B cell (primary cell): ENCODE results near the gene SLC22A25. TPM values are rescaled to one million over a fixed set of nuclear protein-coding genes. Genes with fewer than 3 reads are reported as not detected.

Experiments used
- ATAC-seq: fragments of 200-7000 bp; cut with Tn5 transposase; one replicate; pipeline ENCODE4 v1.10.0; 2021; ENCODE audit warnings: low read depth, mild to moderate bottlenecking, moderate number of reproducible peaks, moderate library complexity
- CTCF ChIA-PET: fragments of 350-600 bp; sonication (Branson Sonifier 250); formaldehyde crosslinking; loops from one replicate; lab custom pipeline; 2021; ENCODE audit warnings: antibody characterized with exemption, inconsistent platforms; lab: Charles Lee
- POLR2A ChIA-PET: fragments of 350-600 bp; sonication (Branson Sonifier 250); formaldehyde crosslinking; loops from one replicate; lab custom pipeline; 2021; ENCODE audit warnings: antibody characterized with exemption; lab: Charles Lee
- DNase-seq: peaks from one replicate; pipeline ENCODE4 v3.0.0; 2013
- H2AFZ ChIP-seq: 2 replicates; pipeline ENCODE4 v1.6.1; 2012; ENCODE audit warnings: mild to moderate bottlenecking, low read depth, low read length; ENCODE audit not compliant: insufficient read depth, poor library complexity, severe bottlenecking
- H3K27ac ChIP-seq, 2 donors: 1 replicate in 1 of 2; 2 replicates in 1 of 2; pipeline ENCODE4 v1.5.1; 2012 to 2013; ENCODE audit warnings: low read length in 2 of 2, mild to moderate bottlenecking in 2 of 2, moderate library complexity in 1 of 2
- H3K27me3 ChIP-seq, 4 experiments: fragments of 200-600 bp in 1 of 4; sonication (generic) in 1 of 4; replicated peaks in 1 of 4; 1 replicate in 2 of 4; 2 replicates in 2 of 4; pipeline versions ENCODE4 v1.6.1 to v1.7.0; 2013 to 2016; ENCODE audit warnings: low read length in 3 of 4, mild to moderate bottlenecking in 2 of 4, mixed read lengths in 1 of 4, moderate library complexity in 1 of 4; ENCODE audit not compliant: insufficient read depth in 4 of 4, control insufficient read depth in 3 of 4; ENCODE audit errors: control extremely low read depth in 1 of 4
- H3K36me3 ChIP-seq, 2 experiments: replicated peaks in 1 of 2; 1 replicate in 1 of 2; 2 replicates in 1 of 2; pipeline versions ENCODE4 v1.6.1 to v1.7.1; 2013; ENCODE audit warnings: low read length in 1 of 2; ENCODE audit not compliant: insufficient read depth in 2 of 2, control insufficient read depth in 1 of 2; ENCODE audit errors: control extremely low read depth in 1 of 2, extremely low read depth in 1 of 2
- H3K4me1 ChIP-seq, 2 donors: fragments of 200-600 bp in 1 of 2; sonication (generic) in 1 of 2; 1 replicate in 1 of 2; 2 replicates in 1 of 2; pipeline versions ENCODE4 v1.5.1 to v1.6.1; 2013 to 2017; ENCODE audit warnings: low read length in 2 of 2; ENCODE audit not compliant: control insufficient read depth in 2 of 2, insufficient read depth in 2 of 2
- H3K4me2 ChIP-seq: replicated peaks from 2 replicates; pipeline ENCODE3; 2012; ENCODE audit warnings: mild to moderate bottlenecking, low read depth, low read length; ENCODE audit not compliant: poor library complexity, severe bottlenecking
- H3K4me3 ChIP-seq, 5 experiments: fragments of 200-600 bp in 1 of 5; sonication (generic) in 1 of 5; 1 replicate in 3 of 5; 2 replicates in 2 of 5; pipeline versions ENCODE4 v1.5.1 to v1.7.0; 2011 to 2016; ENCODE audit warnings: low read length in 4 of 5, mild to moderate bottlenecking in 4 of 5, low read depth in 2 of 5, control low read depth in 1 of 5, moderate library complexity in 1 of 5; ENCODE audit not compliant: insufficient read depth in 1 of 5; ENCODE audit errors: control extremely low read depth in 1 of 5, extremely low read depth in 1 of 5
- H3K79me2 ChIP-seq: fragments of 200-600 bp; sonication (generic); one replicate; pipeline ENCODE4 v1.6.0; 2016; ENCODE audit warnings: low read length; ENCODE audit not compliant: control insufficient read depth, insufficient read depth
- H3K9ac ChIP-seq: fragments of 200-600 bp; sonication (generic); 2 replicates; pipeline ENCODE4 v1.6.1; 2017; ENCODE audit warnings: mild to moderate bottlenecking, low read length, moderate library complexity
- H3K9me3 ChIP-seq, 3 donors: one replicate each; pipeline versions ENCODE4 v1.6.1 to v1.7.1; 2013; ENCODE audit warnings: low read length in 2 of 3; ENCODE audit not compliant: control insufficient read depth in 2 of 3, insufficient read depth in 1 of 3; ENCODE audit errors: control extremely low read depth in 1 of 3
- H4K20me1 ChIP-seq: 2 replicates; pipeline ENCODE4 v1.6.0; 2012; ENCODE audit warnings: mild to moderate bottlenecking, low read length; ENCODE audit not compliant: insufficient read depth, control insufficient read depth, poor library complexity, severe bottlenecking
- H3K27ac Mint-ChIP-seq: one replicate; pipeline ENCODE4 v1.8.0; 2021; ENCODE audit warnings: mixed read lengths
- H3K27me3 Mint-ChIP-seq: one replicate; pipeline ENCODE4 v1.8.0; 2021; ENCODE audit warnings: mixed read lengths
- H3K4me1 Mint-ChIP-seq: one replicate; pipeline ENCODE4 v1.8.0; 2021; ENCODE audit warnings: mixed read lengths
- H3K4me3 Mint-ChIP-seq: one replicate; pipeline ENCODE4 v1.8.0; 2021; ENCODE audit warnings: mixed read lengths
- H3K9me3 Mint-ChIP-seq: one replicate; pipeline ENCODE4 v1.8.0; 2022; ENCODE audit warnings: mixed read lengths; ENCODE audit not compliant: insufficient read depth
- EZH2 ChIP-seq: IDR thresholded peaks from 2 replicates; pipeline ENCODE4 v1.6.1; 2012; ENCODE audit warnings: borderline replicate concordance, low read depth, mild to moderate bottlenecking, moderate library complexity, low read length; ENCODE audit not compliant: insufficient read depth, poor library complexity, severe bottlenecking
- WGBS: methylation state at CpG from one replicate; pipeline ENCODE4 v1.1.5; 2013; ENCODE audit warnings: missing lambda C conversion rate; ENCODE audit not compliant: insufficient coverage; 5-methylcytosine and 5-hydroxymethylcytosine counted together
- intact Hi-C: fragments of 100-400 bp; cut with micrococcal nuclease; formaldehyde crosslinking; loops from one replicate; pipeline ENCODE4 v1.10.0; 2022
- polyA plus RNA-seq: library from polyadenylated mRNA; depleted of rRNA; stranded (reverse); fragments of >200 nt; gene quantifications from 2 replicates; pipeline ENCODE4 v1.2.3, GENCODE V29; 2012
- total RNA-seq, 2 donors: library from RNA; stranded (reverse); fragments of 120-200 nt in 1 of 2; gene quantifications; 1 replicate in 1 of 2; 2 replicates in 1 of 2; pipeline versions ENCODE4 v1.2.3 to v1.2.4, GENCODE V29; 2013 to 2022
- TF ChIP-seq, protein P1 (sequence below): fragments of 200-600 bp; IDR thresholded peaks from one replicate; pipeline ENCODE4 v1.8.0; 2022; ENCODE audit warnings: antibody characterized with exemption, mild to moderate bottlenecking

The SLC22A25 gene
- total and polyA plus RNA-seq, 2 donors (not counting 1 experiment from before 2014, with no cell fraction given) = not detected

DNA sequence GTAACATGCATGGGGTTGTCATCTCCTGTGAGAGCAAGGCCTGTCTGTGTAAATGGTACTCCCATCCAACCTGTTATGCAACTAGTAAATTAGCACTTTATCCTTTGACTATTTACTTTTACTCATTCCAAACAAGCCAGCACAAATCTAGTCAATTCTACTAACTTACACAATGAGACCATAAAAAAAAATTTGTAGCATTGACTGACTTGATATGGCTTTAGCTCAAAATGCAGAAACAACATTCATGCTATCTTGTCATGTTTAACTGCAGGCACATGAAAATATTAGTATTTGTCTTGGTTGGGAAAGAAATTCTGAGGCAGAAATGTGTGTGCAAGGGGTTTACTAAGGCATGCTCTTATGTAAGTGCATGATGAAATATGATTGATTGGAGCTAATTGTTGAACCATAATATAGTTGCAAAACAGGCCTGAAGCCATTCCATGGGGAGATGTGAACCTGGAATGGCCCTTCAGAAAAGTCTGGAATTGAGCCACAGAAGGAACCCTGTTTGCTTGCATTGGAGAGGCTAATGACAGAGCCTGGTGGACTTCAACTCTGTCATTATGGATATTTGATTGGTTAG lies 2.5 kb downstream of the SLC22A25 start:
- Histone ChIP-seq H3K4me3 (no peak overlapping the region), H2AFZ (no peak overlapping the region), H3K79me2 (no peaks in the 10 kb centered on the region), H4K20me1 (no peaks in the 10 kb centered on the region), H3K4me2 (no peak overlapping the region), H3K27ac (no peak overlapping the region), H3K4me1 (no peaks in the 10 kb centered on the region), H3K36me3 (no peaks in the 10 kb centered on the region), H3K9me3 (peaks cover 0 to 5% (median 0%) of the 10 kb centered on the region in 3 donors), H3K9ac (no peak overlapping the region), H3K27me3 (peaks cover 0 to 17% (median 4%) of the 10 kb centered on the region in 4 experiments)
- Mint-ChIP-seq H3K27me3 (peaks cover 46% of the 10 kb centered on the region), H3K4me3 (no peak overlapping the region), H3K4me1 (no peaks in the 10 kb centered on the region), H3K9me3 (peaks cover 3% of the 10 kb centered on the region), H3K27ac (no peak overlapping the region)
- TF ChIP-seq EZH2 = no peak
- TF ChIP-seq, protein P1, sequence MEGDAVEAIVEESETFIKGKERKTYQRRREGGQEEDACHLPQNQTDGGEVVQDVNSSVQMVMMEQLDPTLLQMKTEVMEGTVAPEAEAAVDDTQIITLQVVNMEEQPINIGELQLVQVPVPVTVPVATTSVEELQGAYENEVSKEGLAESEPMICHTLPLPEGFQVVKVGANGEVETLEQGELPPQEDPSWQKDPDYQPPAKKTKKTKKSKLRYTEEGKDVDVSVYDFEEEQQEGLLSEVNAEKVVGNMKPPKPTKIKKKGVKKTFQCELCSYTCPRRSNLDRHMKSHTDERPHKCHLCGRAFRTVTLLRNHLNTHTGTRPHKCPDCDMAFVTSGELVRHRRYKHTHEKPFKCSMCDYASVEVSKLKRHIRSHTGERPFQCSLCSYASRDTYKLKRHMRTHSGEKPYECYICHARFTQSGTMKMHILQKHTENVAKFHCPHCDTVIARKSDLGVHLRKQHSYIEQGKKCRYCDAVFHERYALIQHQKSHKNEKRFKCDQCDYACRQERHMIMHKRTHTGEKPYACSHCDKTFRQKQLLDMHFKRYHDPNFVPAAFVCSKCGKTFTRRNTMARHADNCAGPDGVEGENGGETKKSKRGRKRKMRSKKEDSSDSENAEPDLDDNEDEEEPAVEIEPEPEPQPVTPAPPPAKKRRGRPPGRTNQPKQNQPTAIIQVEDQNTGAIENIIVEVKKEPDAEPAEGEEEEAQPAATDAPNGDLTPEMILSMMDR = no peak
- POLR2A ChIA-PET = no interaction called here
- no peak for DNase-seq
- ATAC-seq = no peak
- intact Hi-C loops = no loop called here
- CTCF ChIA-PET = no interaction called here

DNA sequence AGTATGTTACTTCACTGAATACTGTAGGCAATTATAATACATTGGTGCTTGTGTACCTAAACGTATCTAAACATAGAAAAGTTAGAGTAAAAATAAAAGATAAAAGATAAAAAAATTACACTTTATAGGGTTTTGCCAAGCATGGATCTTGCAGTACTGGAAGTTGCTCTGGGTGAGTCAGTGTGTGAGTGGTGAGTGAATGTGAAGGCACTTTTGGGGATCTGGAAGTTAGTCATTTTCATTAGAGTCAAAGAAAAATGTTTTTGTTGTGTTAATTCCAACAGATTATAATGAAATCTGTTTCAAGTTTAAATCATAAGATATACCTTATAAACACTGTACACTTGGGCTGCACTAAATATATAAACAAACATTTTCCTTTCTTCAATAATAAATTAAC lies 3.3 kb downstream of the SLC22A25 start:
- H3K4me3 ChIP-seq = no peak overlapping the region
- DNase-seq (no peak), ATAC-seq (no peak)
- peaks cover 3% of the 10 kb centered on the region for H3K9me3 Mint-ChIP-seq
- ChIA-PET POLR2A (no interaction called here), CTCF (no interaction called here)
- H3K4me3 Mint-ChIP-seq = no peak overlapping the region
- H4K20me1 ChIP-seq = no peaks in the 10 kb centered on the region
- no peaks in the 10 kb centered on the region for H3K4me1 ChIP-seq
- H3K27me3 Mint-ChIP-seq = peaks cover 46% of the 10 kb centered on the region
- intact Hi-C loops = no loop called here
- no peak overlapping the region for H3K27ac ChIP-seq
- H3K9ac ChIP-seq = no peak overlapping the region
- H3K9me3 ChIP-seq = peaks cover 0 to 5% (median 0%) of the 10 kb centered on the region in 3 donors
- peaks cover 0 to 17% (median 4%) of the 10 kb centered on the region in 4 experiments for H3K27me3 ChIP-seq
- H3K79me2 ChIP-seq = no peaks in the 10 kb centered on the region
- H3K4me2 ChIP-seq = no peak overlapping the region
- no peaks in the 10 kb centered on the region for H3K4me1 Mint-ChIP-seq
- no CpG with 5 or more reads among the region's 1 CpG for WGBS
- no peaks in the 10 kb centered on the region for H3K36me3 ChIP-seq
- H2AFZ ChIP-seq = no peak overlapping the region
- TF ChIP-seq, protein P1 = no peak
- no peak for TF ChIP-seq EZH2
- H3K27ac Mint-ChIP-seq = no peak overlapping the region
